Activated T-cell treated with anti-CD3 and anti-CD28 coated beads, Interleukin-2, amount 50 U/mL, for 48 hours (primary cell): ENCODE results near the gene APOB.

ENCODE experiments used
- DNase-seq, 2 experiments: peaks; one replicate each; pipeline ENCODE4 v3.0.0-alpha.2; 2020

The APOB gene

GRCh38 chr2:21004181-21004572 lies 39.7 kb downstream of the APOB start:
- no peak for DNase-seq

DNA sequence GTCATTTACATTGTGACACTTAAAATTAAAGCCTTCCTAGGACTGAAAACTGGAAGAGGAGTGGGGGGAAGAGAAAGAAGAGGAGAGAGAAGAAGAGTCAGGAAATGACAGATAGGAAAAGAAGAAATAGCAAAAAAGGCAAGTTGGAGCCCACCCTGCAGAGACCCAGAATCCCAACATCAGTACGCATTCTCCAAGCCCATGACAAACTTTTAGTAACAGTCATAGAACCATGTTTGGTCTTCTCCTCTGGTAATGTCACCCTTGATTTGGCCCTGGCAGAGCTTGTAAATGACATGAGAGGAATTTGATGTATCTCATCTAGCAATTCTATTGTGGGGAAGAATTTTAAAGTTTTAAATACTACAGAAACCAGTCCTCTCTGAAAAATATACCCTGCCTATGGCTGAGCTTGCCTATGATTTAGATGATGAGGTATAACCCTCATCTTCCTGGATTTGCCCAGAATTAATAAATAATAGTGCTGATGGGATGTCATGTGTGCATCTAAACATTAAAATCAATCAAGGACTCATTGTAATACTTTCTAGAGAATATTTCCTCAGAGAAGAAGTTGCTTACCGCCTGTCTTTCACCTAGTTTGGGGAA lies 40.2 kb downstream of the APOB start:
- no peak for DNase-seq

DNA sequence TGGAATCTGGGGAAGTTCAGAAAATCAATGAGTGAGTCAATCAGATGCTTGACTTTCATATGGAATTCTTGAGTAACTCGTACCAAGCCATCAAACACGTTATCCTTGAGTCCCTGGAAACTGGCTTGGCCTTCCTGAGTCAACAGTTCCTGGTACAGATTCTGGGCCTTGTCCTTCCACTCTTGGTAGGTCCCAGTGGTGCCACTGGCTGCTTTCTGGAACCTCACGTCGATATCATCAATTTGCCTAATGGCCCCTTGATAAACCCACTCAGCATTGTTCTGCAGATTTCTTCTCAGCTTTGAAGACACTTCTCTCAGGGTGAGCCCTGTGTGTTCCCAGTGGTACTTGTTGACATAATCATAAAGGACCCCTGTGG lies 41.1 kb downstream of the APOB start:
- DNase-seq: no peak

DNA sequence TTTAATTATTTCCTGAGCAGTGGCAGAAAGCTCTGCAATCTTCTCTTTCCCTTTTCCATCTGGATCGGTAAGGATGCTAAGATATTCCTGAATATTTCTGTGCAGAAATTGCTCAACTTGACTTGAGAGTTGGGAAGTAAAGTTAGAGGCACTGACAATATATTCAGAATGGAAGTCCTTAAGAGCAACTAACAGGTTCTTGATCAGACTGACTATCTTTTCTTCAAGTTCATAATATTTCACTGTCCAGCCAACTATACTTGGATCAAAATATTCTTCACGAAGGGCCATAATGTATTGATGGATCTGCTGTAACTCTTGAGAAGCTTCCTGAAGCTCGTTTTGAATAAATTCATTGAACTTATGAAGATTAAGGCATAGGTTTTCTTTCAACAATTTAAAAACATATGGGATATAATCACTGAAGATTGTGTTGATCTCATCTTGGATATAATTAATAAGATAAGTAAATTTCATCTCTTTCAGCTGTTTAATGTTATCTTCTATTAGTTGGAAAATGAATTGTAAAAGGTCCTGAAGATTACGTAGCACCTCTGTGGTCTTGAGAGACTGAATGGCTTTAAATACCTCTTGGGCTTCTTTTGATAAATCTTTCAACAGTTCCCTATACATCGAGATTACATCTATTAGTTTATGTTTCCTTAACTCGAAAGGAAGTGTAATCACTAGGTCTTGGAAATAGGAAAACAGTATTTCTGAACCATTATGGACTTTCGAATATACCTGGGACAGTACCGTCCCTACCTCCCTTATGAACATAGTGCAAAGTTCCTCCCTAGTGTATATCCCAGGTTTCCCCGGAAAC lies 41.7 kb downstream of the APOB start:
- DNase-seq: no peak

GRCh38 chr2:21001225-21001946 lies 42.5 kb downstream of the APOB start:
- DNase-seq: no peak

DNA sequence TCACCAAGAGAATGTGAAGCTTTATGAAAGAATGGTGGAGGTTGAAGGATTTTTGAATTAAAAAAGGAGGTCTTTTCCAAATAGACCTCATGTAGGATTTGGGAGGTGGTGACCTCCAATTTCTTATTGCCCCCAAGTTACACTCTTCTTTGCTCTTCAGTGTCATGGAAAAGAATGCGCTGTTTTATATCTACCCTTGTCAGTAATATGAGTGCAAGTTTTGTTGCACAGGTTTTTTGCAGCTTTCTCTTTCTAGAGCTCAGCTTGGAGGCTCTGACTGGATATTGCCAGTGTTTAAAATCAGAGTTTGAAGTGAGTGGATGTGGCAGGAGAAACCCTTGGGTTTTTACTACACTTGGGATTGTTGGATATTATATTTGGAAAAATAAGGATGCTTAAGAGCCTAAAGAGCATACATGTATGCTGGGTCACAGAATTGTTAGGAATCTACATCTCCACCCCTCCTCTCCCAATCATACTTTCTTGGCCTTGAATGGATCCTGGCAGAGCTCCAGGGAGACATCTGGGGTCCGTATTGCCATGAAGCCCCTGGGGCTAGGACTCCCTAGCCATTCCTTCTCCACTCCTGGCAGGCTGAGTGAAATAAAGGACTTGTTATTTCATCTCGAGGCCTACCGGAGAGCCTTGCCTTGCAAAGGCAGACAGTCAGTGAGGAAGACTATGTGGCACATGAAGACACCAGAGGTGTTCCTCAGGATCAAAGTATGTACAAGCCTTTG lies 43.8 kb downstream of the APOB start:
- no peak for DNase-seq

- no peak for DNase-seq
These were observed 44.6 kb downstream of the APOB start for GRCh38 chr2:20998972-20999905.

DNA sequence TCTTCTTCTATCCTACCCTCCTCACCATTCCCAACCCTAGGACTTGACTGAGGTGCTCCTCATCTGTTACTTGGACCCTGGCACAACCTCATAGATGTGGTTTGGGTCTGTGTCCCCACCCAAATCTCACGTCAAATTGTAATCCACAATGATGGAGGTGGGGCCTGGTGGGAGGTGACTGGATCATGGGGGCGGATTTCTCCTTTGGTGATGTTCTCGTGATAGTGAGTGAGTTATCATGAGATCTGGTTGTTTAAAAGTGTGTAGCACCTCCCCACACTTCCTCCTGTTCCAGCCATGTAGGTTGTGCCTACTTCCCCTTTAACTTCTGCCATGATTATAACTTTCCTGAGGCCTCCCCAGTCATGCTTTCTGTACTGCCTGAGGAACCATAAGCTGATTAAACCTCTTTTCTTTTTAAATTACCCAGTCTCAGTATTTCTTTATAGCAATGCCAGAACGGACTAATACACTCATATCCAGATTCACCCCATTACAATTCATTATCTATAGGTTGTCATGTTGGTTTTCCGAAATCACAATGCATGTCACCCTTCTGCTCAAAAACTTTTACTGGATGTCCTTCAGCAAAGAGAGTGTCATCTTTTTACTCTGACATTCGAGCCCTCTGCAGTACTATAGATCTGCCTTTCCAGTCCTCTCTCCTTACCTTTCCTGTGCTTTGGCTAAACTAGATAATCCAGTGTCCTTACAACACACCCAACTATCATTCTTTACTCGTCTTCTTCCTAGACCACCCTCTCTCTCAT lies 45.7 kb downstream of the APOB start:
- DNase-seq: no peak

DNA sequence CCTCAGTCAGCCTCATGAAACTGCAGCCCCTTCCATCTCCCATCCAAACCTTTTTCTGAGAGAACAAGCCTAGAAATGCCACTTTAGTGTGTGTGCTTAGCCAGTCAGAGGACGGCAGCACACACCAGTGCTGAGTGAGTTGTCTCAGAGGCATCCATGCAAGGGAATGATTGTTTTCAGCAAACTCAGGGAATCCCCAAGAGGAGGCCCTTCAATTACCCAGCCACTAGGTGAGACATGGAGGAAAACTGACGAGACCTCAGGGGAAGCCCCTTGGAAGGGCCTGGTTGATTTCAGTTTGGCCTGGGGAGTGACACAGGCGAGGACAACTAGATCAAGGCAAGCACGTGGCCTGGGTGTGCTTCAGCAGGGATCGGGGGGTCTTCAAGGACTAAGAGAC lies 49.7 kb downstream of the APOB start:
- DNase-seq: no peak

- DNase-seq: no peak
These were observed 51.6 kb downstream of the APOB start for GRCh38 chr2:20992201-20992711.

DNA sequence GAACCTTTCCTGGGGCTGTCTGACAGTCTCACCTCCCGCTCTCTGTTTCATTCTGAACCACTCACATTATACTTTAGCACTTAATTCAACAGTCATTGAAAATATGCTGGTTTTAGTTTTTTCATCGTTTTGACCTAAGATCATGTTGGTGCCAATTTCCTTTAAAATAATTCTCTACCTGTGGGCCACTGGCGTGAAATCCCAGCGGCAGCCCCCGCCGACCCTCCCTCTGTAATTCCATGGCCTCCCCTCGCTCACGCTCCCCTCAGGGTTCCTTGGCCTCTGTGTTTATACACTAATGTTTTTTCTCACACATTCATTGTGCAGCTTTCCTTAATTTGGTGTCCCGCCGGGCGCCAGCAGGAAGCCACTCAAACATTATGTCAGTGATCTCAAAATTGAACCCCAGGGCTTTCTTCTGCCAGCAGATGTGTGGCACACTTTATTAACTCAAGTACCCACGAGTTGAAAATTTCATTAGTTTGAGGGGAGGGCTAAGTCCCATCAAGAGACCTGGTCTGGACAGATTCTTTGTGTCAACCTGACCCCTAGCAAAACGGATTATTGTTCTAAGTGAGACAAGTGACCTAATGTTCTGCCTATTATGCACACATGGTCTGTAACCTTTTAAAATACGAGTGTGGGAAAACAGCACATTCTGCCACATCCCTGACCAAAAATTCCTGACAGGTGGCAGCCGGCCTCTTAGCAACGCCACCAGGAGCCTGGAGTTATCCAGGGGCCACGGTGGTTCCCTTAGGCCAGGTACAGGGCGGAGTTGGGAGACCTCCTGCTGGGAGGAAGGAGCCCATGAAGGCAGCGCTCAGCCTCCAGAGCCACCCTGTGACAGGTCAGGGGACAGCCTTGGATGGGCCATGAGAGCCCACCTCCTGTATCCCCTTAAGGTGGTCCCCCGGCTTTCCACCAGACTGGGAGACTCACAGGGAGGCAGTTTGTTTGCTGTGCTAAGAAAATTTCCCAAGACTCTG lies 53.1 kb downstream of the APOB start:
- no peak for DNase-seq

DNA sequence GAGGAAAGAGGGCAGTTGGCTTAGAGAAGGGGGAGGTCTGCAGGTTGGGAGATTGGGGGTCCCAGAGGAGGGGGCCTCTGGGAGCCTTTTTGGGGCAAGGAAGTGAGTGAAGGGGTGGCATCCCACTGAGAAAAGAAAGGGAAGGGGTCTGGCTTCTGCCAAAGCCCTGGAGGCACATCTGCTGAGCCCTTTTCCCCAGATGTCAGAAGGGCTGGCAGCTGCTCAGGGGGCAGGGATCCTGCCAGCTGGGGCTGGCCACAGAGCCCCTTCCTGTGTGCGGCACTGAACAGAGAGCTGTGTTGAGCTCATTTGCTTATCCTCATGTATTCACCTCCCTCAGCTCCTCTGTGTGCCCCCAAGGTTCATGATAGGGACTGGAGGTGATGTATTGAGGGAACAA lies 54.5 kb downstream of the APOB start:
- DNase-seq: no peak

DNA sequence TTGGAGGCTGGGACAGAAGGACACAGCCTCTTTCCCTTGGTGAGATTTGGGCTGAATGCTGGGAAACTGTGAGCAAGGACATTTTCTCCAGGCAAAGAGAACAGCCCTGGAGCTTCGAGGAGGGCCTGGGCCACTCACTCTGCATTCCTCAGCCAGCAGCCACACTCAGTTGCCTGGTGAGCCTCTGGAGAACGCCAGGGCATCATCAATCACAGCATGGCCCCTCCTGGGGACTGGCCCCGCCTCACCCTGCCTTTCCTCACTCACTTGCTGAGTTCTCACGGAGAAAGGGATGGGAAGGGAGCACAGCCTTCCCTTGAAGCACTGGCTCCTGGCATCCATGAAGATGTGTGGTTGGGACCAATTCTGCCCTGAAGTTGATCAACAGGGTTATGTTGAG lies 55.0 kb downstream of the APOB start:
- no peak for DNase-seq

DNA sequence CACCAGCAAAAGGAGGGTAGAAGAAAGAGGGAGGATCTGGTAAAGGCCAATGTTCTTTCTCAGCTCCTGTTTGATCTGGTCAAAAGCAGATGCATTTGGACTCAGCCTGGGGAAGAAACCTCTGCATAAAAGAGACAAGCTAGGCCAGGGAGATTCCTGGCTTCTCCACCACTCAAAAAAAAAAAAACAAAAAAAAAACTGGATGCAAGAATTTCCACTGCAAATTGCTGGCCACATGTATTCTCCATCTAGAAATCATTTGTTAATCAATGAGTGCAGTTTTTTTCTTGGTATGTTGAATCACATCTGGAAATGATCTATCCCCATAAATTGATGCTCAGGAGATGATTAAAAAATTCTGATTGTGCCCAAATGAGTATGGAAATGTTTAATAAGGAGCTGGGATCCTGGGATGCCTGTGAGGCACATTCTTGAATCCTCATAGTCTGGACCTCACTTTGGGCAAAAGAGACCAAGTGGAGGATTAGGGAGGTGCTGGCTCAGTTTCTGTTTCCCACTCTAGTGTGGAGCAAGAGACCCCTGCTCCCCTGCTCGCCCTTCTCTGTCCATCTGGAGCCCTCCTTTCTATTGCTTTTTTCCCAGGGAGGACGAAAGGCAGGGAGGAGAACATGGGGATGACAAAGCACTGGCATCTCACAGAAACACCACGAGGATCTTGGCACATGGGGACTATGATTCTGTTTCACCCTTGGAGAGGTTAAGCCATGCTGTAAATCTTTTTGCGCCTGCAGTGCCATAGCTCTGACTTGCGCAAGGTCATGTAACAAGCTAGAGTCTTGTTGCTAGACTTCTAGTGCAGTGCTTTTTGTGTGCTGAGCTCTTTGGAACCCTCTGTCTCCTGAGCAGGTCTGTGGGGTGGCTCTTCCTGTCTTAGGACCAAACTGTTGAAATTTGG lies 57.6 kb downstream of the APOB start:
- DNase-seq: no peak

GRCh38 chr2:20985062-20985461 lies 58.8 kb downstream of the APOB start:
- no peak for DNase-seq

GRCh38 chr2:20984408-20984807 lies 59.5 kb downstream of the APOB start:
- no peak for DNase-seq

DNA sequence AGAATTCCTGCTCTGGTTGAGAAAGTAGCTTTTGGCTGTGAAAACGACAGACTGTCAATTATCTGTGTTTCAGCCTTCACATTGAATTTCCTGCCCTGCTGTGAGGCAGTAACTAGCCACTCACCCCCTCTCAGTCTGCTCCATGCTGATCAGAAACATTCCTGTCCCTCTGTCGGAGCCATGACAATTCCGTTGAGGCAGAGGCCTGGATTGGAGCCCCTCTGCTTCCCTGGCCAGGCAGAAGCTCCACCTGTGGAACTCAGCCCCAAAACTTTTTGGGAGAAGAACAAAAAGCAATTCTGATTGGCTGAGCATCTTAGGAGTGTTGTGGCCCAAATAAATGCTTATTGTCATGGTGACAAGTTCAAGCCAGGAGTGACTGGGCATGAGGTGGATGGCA lies 60.0 kb downstream of the APOB start:
- no peak for DNase-seq

- DNase-seq: no peak
These were observed 61.0 kb downstream of the APOB start for GRCh38 chr2:20982861-20983260.
